IMR-90 (cell line): ENCODE data around the gene CEP72.

ENCODE experiments used
- CTCF ChIP-seq: conservative IDR thresholded peaks from 2 replicates; pipeline ENCODE4 v1.5.1; 2012; ENCODE audit warnings: mild to moderate bottlenecking, low read depth, low read length, improper control_type of control experiment
- ELK1 ChIP-seq: fragments of 150-350 bp; IDR thresholded peaks from 2 replicates; pipeline ENCODE4 v1.6.1; 2016; ENCODE audit warnings: low read depth, mild to moderate bottlenecking, low read length, moderate library complexity, borderline replicate concordance
- POLR2A ChIP-seq: IDR thresholded peaks from 2 replicates; pipeline ENCODE4 v1.6.1; 2012; ENCODE audit warnings: mild to moderate bottlenecking, low read depth, low read length

- TF ChIP-seq POLR2A (no peak), ELK1 (no peak), CTCF (no peak)
Observed at GRCh38 chr5:675111-675870, 63.2 kb downstream of the CEP72 start.
